UCSD-AML1 (cell line): ENCODE data around the gene TMEM184B.

ENCODE experiments used
- DNase-seq: peaks from one replicate; lab custom pipeline; 2025; ENCODE audit not compliant: unreplicated experiment; lab: John Stamatoyannopoulos, UW

The TMEM184B gene

GRCh38 chr22:38282397-38282796 is 9.6 kb upstream of the TMEM184B start:
- no peak for DNase-seq

- DNase-seq = no peak
Observed at GRCh38 chr22:38276166-38276565, 3.4 kb upstream of the TMEM184B start.

DNA sequence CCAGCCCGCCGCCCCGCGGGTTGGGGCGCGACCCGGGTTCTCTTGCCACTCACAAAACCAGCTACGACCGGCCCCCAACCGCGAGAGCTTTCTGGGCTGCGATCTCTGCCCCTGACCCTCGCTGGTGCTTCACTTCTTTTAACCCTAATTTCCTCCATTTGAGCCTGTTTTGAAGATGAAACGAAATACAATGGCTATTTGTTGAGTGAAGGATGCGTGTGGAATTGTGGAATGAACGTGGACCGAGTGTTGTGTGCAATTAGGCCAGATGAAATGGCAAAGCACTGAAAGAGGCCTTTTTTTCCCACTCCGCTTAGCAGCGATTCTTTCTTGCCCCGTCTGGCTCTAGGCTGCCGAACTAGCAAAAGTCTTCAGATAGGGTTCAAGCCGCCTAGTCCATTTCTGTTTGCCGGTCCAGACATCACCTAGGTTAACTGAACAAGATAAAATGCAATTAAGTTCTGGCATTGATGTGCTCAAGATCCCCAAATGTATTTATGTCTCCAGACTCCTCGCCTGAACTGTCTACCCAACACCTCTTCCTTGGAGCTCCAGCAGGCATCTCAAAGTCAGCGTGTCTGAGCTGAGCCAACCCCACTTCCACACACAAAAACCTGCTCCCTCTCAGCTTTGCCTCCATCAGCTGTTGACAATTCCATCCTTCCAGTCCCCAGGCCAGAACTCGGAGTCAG is 471 bp upstream of the TMEM184B start:
- no peak for DNase-seq

GRCh38 chr22:38271927-38272372 is 860 bp downstream of the TMEM184B start:
- no peak for DNase-seq

- DNase-seq = no peak
Observed at GRCh38 chr22:38271101-38271500, 1.7 kb downstream of the TMEM184B start.

GRCh38 chr22:38270091-38270992 is 2.5 kb downstream of the TMEM184B start:
- no peak for DNase-seq

DNA sequence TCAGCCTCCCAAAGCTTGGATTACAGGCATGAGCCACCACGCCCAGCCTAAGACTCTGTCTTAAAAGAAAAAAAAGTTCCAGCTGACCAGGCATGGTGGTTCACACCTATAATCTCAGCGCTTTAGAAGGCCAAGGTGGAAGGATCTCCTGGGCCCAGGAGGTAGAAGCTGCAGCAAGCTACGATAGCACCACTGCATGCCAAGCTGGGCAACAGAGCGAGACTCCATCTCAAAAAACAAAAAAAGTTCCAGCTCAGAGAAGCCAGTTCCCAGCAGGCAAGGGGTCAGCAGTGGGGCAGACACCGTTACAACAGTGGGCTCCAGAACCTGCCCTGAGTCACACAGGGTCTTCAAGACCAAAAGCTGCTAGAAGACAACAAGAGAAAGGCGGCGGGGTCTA is 3.3 kb downstream of the TMEM184B start:
- no peak for DNase-seq

DNA sequence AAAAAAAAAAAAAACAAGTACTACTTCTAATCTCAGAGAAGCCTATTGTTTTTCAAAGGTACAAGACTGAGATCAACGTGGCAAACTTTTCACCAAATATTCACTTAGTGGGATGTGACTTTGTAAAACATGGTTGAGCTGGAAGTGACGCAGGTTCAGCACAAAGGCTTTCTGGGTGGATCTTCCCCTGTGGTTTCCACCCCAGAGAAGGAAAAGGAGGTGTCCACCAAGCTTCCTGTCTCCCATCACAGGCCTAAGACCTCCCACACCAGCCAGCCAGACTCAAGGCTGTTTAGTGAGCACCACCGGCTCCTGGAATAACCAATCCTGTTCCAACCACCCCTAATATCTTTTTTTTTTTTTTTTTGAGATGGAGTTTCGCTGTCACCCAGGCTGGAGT is 5.7 kb downstream of the TMEM184B start:
- DNase-seq = peak; percentile 74

DNA sequence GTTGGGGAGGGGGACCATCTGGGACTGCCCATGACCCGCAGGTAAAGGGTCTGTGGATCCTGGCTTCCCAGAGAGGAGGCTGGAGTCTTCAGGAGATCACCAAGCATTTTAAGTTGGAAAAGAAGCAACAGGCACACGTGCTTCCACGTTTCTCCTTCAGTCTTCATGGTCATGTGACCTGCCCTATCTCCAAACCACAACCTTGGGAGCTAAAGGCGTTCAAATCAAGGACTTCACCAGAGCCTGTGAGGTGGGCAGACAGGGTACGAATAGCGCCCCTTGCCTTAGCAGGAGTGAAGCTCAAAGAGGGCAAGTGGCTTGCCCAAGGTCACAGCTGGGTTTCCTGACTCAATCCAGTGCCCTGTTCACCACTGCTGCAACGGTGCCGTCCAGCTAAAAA is 6.7 kb downstream of the TMEM184B start:
- DNase-seq = peak; percentile 29

DNA sequence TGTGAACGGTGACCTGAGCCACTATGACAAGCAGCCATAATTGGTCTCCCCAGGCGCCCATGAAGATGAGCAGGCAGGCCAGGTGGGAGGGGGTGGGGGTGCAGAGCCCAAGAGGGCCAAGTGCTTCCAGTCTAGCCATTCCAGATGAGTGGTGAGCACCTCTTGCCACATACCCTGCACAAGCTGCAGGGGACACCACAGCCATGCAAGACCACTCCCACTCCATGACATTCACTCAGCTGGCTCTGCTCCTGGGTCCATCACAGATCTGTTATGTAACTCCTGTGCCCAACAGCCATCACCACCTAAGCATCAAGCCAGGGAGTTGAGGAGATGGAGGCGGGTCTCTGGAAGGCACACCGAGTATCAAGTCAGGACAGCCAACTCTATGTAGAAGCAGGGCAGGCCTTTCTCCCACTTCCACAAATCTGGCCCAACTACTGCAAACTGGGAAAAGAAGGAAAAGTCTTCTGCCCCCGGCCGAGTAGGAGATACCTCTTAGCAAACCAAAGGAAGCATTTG is 8.4 kb downstream of the TMEM184B start:
- DNase-seq = no peak

DNA sequence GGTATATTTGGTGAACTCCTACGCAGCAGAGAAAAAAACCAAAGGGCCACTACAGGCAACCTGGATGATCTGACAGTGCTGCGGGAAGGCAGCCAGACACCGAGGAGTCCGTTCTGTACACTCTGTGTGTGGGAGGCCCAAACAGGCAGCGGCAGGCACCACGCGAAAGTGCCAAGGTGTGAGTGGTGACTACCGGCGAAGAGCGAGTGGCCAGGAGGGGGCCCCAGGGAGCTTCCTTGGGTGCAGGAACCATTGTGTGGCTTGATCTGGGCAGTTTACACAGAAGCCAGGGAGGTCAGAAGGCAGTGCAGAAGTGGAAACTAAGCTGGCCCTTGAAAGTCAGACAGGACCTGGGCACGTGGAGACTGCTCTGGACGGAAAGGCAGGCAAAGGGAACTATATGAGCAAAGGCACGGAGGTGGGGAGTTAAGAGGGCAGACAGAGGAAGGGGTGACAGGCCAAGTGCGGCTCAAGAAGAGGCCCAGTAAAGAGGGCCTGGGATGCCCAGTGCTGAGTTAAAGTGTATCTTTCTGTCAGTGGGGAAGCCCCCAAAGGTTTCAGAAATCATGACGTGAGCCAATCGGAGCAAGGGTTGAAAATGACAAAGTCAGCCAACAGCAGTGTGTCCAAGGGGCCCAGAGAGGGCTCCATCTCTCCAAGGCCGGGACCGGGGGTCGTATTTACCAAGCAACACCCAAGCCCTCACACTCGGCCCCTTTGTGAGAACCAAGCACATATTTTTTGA is 10.6 kb downstream of the TMEM184B start:
- DNase-seq = peak; percentile 66

DNA sequence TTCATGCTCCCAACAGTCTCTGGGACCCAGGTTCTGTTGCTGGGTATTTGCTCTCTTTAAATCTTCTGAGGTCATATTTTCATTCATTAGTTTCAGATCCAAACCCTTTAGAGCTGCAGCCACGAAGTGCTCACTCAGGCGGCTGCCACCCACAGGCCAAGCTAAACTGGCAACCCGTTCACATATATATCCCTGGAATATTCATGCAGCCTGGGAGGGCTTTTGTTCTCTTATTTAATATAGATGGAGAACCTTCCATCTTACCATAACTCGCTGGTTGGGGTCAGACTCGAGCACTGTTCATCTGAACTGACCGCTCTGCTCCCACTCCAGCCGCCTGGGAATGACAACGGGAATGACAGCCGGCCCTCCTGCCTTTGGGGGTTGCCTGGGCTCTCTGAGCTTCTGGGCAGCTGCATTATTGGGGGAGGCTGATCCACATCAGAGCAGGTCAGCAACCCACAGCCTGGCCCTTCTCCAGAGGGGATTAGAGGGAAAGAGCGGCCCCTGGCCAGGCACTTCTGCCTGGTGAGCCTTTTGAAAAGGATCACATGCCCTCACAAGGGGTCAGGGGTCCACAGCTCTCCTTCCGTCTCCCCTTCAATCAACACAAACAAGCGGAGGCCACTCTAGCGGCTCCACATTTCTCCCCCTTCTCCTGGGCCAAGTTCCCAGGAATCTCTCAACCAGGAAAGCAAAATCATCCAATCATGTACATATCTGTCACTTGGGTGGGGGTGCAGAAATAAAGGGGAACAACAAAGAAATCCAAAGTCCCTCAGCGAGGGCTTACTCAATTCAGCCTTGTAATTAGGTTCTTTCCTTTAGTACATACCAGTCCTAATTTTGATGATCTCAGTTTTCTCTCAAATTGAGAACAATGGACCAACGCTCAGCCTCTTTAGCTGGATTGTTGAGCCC is 11.8 kb downstream of the TMEM184B start:
- DNase-seq = no peak

DNA sequence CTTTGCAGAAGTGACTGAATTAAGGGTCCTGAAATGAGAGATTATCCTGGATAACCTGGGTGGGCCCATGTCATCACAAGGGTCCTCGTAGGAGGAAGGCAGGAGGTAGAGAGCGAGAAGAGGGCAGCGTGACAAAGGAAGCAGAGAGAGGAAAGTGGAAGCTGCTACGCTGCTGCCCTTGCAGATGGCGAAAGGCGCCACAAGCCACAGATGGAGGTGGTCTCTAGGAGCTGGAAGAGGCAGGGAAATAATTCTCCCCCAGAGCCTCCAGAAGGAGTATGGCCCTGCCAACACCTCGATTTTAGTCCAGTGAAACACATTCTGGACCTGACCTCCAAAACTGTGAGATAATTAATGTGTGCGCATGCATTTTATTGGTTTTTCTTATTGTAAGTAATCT is 13.4 kb downstream of the TMEM184B start:
- peak; percentile 31 for DNase-seq

GRCh38 chr22:38258895-38259294 is 13.9 kb downstream of the TMEM184B start:
- no peak for DNase-seq

GRCh38 chr22:38257650-38258250 is 15.1 kb downstream of the TMEM184B start:
- DNase-seq = no peak

GRCh38 chr22:38257181-38257580 is 15.6 kb downstream of the TMEM184B start:
- DNase-seq = no peak

GRCh38 chr22:38255697-38256096 is 17.1 kb downstream of the TMEM184B start:
- DNase-seq = no peak

GRCh38 chr22:38251341-38251692 is 21.5 kb downstream of the TMEM184B start:
- no peak for DNase-seq

GRCh38 chr22:38250643-38251340 is 22.0 kb downstream of the TMEM184B start:
- DNase-seq = no peak
